GM23338 (cell line): Measurements from ENCODE around the gene LIPT1. TPM values are rescaled to one million over a fixed set of nuclear protein-coding genes. Genes with fewer than 3 reads are reported as not detected.

Source experiments
- ATAC-seq: fragments of 200-7000 bp; cut with Tn5 transposase; 3 replicates; pipeline ENCODE4 v1.9.1; 2020
- DNase-seq: peaks from one replicate; pipeline ENCODE4 v3.0.0-alpha.2; 2015; ENCODE audit warnings: low spot score
- H2AFZ ChIP-seq: fragments of 200-600 bp; sonication (generic); 2 replicates; pipeline ENCODE4 v1.8.0; 2016; ENCODE audit warnings: antibody characterized with exemption, mild to moderate bottlenecking, moderate library complexity
- H3F3A ChIP-seq: fragments of 200-600 bp; sonication (generic); replicated peaks from 2 replicates; pipeline ENCODE4 v1.8.0; 2017; ENCODE audit warnings: antibody characterized with exemption, mixed run types, low read depth
- H3K27ac ChIP-seq: fragments of 200-600 bp; sonication (generic); 2 replicates; pipeline ENCODE4 v1.6.1; 2016; ENCODE audit warnings: low read depth
- H3K27me3 ChIP-seq: fragments of 200-600 bp; sonication (generic); 2 replicates; pipeline ENCODE4 v1.8.0; 2016; ENCODE audit warnings: mild to moderate bottlenecking, mixed run types, moderate library complexity; ENCODE audit not compliant: insufficient read depth
- H3K36me3 ChIP-seq: fragments of 200-600 bp; sonication (generic); 2 replicates; pipeline ENCODE4 v1.8.0; 2016; ENCODE audit warnings: mild to moderate bottlenecking; ENCODE audit not compliant: insufficient read depth
- H3K4me1 ChIP-seq: fragments of 200-600 bp; sonication (generic); 2 replicates; pipeline ENCODE4 v1.8.0; 2016; ENCODE audit warnings: mild to moderate bottlenecking, moderate library complexity; ENCODE audit not compliant: insufficient read depth
- H3K4me2 ChIP-seq: fragments of 200-600 bp; sonication (generic); 2 replicates; pipeline ENCODE4 v1.7.1; 2017; ENCODE audit warnings: mixed run types
- H3K4me3 ChIP-seq: fragments of 200-600 bp; sonication (generic); 2 replicates; pipeline ENCODE4 v1.6.1; 2016; ENCODE audit warnings: mixed run types
- H3K79me2 ChIP-seq: fragments of 200-600 bp; sonication (generic); replicated peaks from 2 replicates; pipeline ENCODE4 v1.8.0; 2017; ENCODE audit warnings: mild to moderate bottlenecking; ENCODE audit not compliant: insufficient read depth
- H3K9me2 ChIP-seq: fragments of 200-600 bp; sonication (generic); 2 replicates; pipeline ENCODE4 v1.8.0; 2017; ENCODE audit not compliant: insufficient read depth
- H4K20me1 ChIP-seq: fragments of 200-600 bp; sonication (generic); replicated peaks from 2 replicates; pipeline ENCODE4 v1.8.0; 2017; ENCODE audit warnings: mild to moderate bottlenecking; ENCODE audit not compliant: insufficient read depth
- H3K27ac Mint-ChIP-seq: 2 replicates; pipeline ENCODE4 v1.8.0; 2020; ENCODE audit warnings: inconsistent platforms, mild to moderate bottlenecking, moderate library complexity, mixed read lengths
- H3K27me3 Mint-ChIP-seq: 3 replicates; pipeline ENCODE4 v1.8.0; 2022; ENCODE audit warnings: low read depth, mild to moderate bottlenecking, moderate library complexity, mixed read lengths, inconsistent platforms; ENCODE audit not compliant: insufficient read depth, poor library complexity
- H3K36me3 Mint-ChIP-seq: 3 replicates; pipeline ENCODE4 v1.8.0; 2021; ENCODE audit warnings: low read depth, mild to moderate bottlenecking, inconsistent platforms, moderate library complexity, mixed read lengths
- H3K4me1 Mint-ChIP-seq: 3 replicates; pipeline ENCODE4 v1.8.0; 2020; ENCODE audit warnings: mild to moderate bottlenecking, inconsistent platforms, mixed read lengths
- H3K4me3 Mint-ChIP-seq: 3 replicates; pipeline ENCODE4 v1.8.0; 2021; ENCODE audit warnings: moderate library complexity, mild to moderate bottlenecking, inconsistent platforms, mixed read lengths
- H3K9me3 Mint-ChIP-seq: 3 replicates; pipeline ENCODE4 v1.8.0; 2020; ENCODE audit warnings: moderate library complexity, mild to moderate bottlenecking, inconsistent platforms, mixed read lengths
- CREB1 ChIP-seq: fragments of 250-450 bp; sonication (Bioruptor Pico); IDR thresholded peaks from 2 replicates; pipeline ENCODE4 v1.5.0; 2020; ENCODE audit warnings: low read depth, mild to moderate bottlenecking, moderate library complexity
- CTCF ChIP-seq, 2 experiments: fragments of 200-600 bp in 1 of 2; sonication (generic) in 1 of 2; conservative IDR thresholded peaks; 2 replicates each; pipeline versions ENCODE4 v1.5.1 to v1.6.1; 2016 to 2017; ENCODE audit warnings: antibody characterized with exemption in 2 of 2, low read depth in 2 of 2, mild to moderate bottlenecking in 2 of 2, moderate library complexity in 1 of 2
- EZH2 ChIP-seq: fragments of 200-600 bp; sonication (generic); IDR thresholded peaks from one replicate; pipeline ENCODE4 v1.8.0; 2017; ENCODE audit warnings: antibody characterized with exemption, mild to moderate bottlenecking, low read depth; ENCODE audit not compliant: unreplicated experiment
- EZH2phosphoT487 ChIP-seq: fragments of 200-600 bp; sonication (generic); IDR thresholded peaks from one replicate; pipeline ENCODE4 v1.8.1; 2018; ENCODE audit warnings: antibody characterized with exemption; ENCODE audit not compliant: unreplicated experiment
- JUNB ChIP-seq: IDR thresholded peaks from one replicate; pipeline ENCODE4 v1.6.1; 2016; ENCODE audit warnings: antibody characterized with exemption; ENCODE audit not compliant: unreplicated experiment
- NANOG ChIP-seq: IDR thresholded peaks from 2 replicates; pipeline ENCODE4 v1.6.1; 2016; ENCODE audit warnings: antibody characterized with exemption, borderline replicate concordance
- POLR2AphosphoS5 ChIP-seq: IDR thresholded peaks from 2 replicates; pipeline ENCODE4 v1.6.1; 2016; ENCODE audit warnings: antibody characterized with exemption, low read depth
- REST ChIP-seq: IDR thresholded peaks from one replicate; pipeline ENCODE4 v1.6.1; 2018; ENCODE audit warnings: antibody characterized with exemption; ENCODE audit not compliant: unreplicated experiment
- STAT1 ChIP-seq: IDR thresholded peaks from one replicate; pipeline ENCODE4 v1.6.1; 2016; ENCODE audit warnings: antibody characterized with exemption; ENCODE audit not compliant: unreplicated experiment
- ZNF114 ChIP-seq: fragments of 250-450 bp; sonication (Bioruptor Pico); IDR thresholded peaks from 2 replicates; pipeline ENCODE4 v1.5.0; 2020; ENCODE audit warnings: mild to moderate bottlenecking, moderate library complexity
- ZNF331 ChIP-seq: fragments of 250-450 bp; sonication (Bioruptor Pico); IDR thresholded peaks from 2 replicates; pipeline ENCODE4 v1.5.0; 2020; ENCODE audit warnings: low read depth, mild to moderate bottlenecking, moderate library complexity
- ZNF462 ChIP-seq: fragments of 250-450 bp; sonication (Bioruptor Pico); IDR thresholded peaks from 2 replicates; pipeline ENCODE4 v1.5.0; 2020; ENCODE audit warnings: mild to moderate bottlenecking, moderate library complexity
- polyA plus RNA-seq: library from polyadenylated mRNA; unstranded; fragments of >200 nt; fragmentation: Nextera tagmentation; extraction: Ambion mirVana; gene quantifications from 2 replicates; pipeline ENCODE4 v1.2.1, GENCODE V29; 2016
- total RNA-seq: library from RNA; depleted of rRNA; stranded (reverse); fragments of >200 nt; shearing (Covaris generic); gene quantifications from 2 replicates; pipeline ENCODE4 v1.2.3, GENCODE V29; 2014

LIPT1 gene
- total and polyA plus RNA-seq, 2 experiments from 2014 or later = 11.5 to 15.4 TPM

- ATAC-seq = no peak
- Mint-ChIP-seq H3K4me3 (no peak overlapping the region), H3K36me3 (peaks cover 20% of the 10 kb centered on the region; the same call in 1 of the 3 replicates), H3K9me3 (no peaks in the 10 kb centered on the region), H3K27me3 (peaks cover 2% of the 10 kb centered on the region), H3K4me1 (no peaks in the 10 kb centered on the region), H3K27ac (no peak overlapping the region)
- Histone ChIP-seq H3K36me3 (peaks cover 12% of the 10 kb centered on the region; the same call in 1 of the 2 replicates), H3K27me3 (no peaks in the 10 kb centered on the region), H3K79me2 (peaks cover 5% of the 10 kb centered on the region; the same call in 1 of the 2 replicates), H2AFZ (no peak overlapping the region), H3K27ac (no peak overlapping the region), H3F3A (no peaks in the 10 kb centered on the region), H3K4me2 (no peak overlapping the region), H3K4me1 (no peaks in the 10 kb centered on the region), H4K20me1 (0 out of 2 replicates have a peak, but pooled peaks cover 2% of the 10 kb centered on the region), H3K9me2 (no peaks in the 10 kb centered on the region), H3K4me3 (no peak overlapping the region)
- no peak for DNase-seq
- TF ChIP-seq STAT1 = no peak
- TF ChIP-seq REST = no peak
- TF ChIP-seq ZNF331 (CRISPR knock-in tag) = no peak
- no peak for TF ChIP-seq CTCF (conservative IDR thresholded peaks at IDR 0.05; ENCODE audit: low read depth in 2 of 2)
- TF ChIP-seq ZNF462 = no peak
- no peak for TF ChIP-seq ZNF114 (CRISPR knock-in tag)
- no peak for TF ChIP-seq EZH2phosphoT487
- no peak for TF ChIP-seq NANOG
- no peak for TF ChIP-seq JUNB
- TF ChIP-seq POLR2AphosphoS5 = no peak
- no peak for TF ChIP-seq EZH2
- TF ChIP-seq CREB1 (CRISPR knock-in tag) = no peak
Measured at GRCh38 chr2:99171377-99172140, 16.8 kb downstream of the LIPT1 start.
